Measurements from ENCODE around the gene PNPLA2. TPM values are rescaled to one million over a fixed set of nuclear protein-coding genes. Genes with fewer than 3 reads are reported as not detected.

PNPLA2 gene
- 20.0 and 27.7 TPM in 2 replicates for total RNA-seq (ENCODE audit: low replicate concordance)

DNA sequence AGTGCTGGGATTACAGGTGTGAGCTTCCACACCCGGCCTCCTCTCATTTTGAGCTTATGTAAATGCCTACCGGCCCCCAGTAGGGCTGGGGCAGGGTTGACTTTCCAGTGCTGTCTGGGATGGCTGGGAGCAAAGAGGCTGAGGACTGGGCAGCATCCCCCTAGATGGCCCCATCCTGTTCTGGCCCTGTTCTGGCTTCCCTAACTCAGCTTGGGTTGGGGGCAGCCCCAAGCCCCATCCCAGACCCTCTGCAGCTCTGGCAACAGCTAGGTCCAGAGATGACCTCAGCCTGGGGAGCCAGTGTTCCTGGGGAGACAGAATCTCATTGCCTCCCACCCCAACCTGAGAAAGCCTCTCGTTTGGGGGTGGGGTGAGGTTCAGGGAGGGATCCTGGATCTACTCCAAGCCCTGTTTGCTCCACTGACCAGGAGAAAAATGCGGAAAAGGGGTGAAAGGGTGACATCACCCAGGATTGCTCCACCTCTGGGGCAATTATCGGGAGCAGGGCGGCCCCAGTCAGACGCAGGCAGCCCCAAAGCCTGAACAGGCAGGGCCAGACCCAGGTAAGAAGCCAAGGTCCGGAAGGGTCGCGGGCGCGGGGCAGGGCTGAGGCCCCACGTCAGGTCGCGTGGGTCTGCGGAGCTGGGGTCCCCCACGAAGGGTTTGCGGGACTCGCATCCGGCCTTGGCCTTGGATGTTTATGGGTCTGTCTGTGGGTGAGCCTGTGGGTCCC is at the start of gene PNPLA2:
Gene PNPLA2 (plus strand): TSS at position 519 of the 733 bp plus-strand sequence. CDS start 805 bp downstream, outside the sequence.
- peak within 1 kb of the TSS; percentile 88 for H3K4me3 ChIP-seq (ENCODE audit: low read depth, low read length)
- peak; percentile 76 for DNase-seq (ENCODE audit: low read depth)
- TF ChIP-seq CTCF (IDR thresholded peaks at IDR 0.05; ENCODE audit: insufficient read depth, low read length): no peak

DNA sequence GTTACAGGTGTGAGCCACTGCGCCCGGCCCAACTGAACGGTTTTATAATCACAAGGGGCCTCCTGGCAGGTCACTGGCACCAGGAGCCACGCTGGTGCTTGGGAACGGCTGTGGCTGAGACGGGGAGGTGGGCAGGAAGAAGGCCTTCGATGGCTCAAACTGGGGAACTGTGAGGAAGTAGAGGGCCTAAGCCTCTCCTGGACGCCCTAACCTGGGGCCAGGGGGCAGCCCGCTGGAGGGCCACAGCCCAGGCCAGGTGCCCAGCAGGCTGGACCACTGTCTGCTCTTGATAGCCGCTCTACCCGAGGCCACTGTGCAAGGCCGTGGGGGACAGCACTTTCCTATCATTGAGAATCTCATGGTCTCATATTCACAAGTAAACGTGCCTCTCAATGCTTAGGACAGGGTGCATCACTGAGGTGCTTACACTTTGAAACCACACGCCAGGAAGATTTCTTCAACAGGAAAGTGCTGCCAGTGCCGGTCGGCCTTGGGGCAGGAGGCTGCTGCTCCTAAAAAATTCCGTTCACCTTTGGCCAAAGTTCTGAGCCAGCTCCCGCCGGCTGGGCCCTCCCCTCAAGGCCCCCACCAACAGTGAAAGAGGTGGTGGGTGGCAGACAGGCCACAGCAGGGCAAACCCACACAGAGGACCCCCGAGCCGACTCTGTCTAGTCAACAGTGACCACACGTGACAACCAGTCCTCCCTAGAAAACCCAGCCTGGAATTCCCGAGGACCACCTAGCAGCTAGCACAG is 48.6 kb upstream of the PNPLA2 start:
- TF ChIP-seq CTCF (IDR thresholded peaks at IDR 0.05; ENCODE audit: insufficient read depth, low read length): no peak
- no peak overlapping the region for H3K4me3 ChIP-seq (ENCODE audit: low read depth, low read length)
- no peak for DNase-seq (ENCODE audit: low read depth)

DNA sequence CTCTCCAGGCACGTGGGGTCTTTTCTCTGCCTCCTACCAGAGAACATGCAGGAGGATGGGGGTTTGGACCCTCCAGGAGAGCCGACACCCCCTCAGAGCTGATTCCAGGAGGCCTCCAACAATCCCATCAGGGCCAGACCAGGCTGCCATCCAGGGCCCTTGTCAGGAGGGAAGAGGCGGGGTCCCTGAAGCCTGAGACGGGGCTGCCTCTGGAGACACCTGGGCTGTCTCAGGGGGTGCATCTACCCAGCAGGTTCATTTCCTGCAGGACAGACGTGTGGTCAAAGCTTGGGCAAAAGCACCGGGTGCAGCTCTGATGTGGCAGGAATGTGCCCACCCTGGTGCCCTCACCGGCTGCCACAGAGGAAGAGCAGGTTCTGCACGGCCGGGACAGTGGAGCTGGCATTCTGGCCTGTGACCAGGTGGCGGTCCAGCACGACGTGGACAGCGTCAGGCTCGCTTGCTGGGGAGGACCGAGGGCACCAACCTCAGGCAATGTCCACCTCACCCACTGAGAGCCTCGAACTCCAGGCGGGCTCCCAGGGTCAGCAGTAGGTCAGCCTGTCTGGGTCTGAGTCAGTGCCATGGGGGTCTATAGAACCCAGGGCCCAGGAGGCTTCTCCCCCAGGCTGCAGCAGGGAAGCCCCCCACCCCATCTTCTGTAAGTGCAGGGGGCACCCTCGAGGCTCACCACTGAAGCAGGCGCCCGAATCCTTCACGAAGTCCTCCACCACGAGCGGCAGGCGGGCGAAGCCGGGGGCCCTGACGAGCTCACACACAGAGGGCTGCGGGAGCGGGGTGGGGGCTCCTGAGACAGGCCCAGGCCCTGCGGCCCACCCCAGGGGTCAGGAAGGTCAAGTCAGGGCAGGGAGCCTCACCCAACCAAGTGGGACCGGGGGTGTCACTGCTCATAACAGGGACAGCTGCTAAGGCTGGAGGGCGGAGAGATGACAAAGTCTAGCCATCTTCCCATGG is 47.8 kb upstream of the PNPLA2 start:
- TF ChIP-seq CTCF (IDR thresholded peaks at IDR 0.05; ENCODE audit: insufficient read depth, low read length): no peak
- no peak for DNase-seq (ENCODE audit: low read depth)
- no peak overlapping the region for H3K4me3 ChIP-seq (ENCODE audit: low read depth, low read length)

DNA sequence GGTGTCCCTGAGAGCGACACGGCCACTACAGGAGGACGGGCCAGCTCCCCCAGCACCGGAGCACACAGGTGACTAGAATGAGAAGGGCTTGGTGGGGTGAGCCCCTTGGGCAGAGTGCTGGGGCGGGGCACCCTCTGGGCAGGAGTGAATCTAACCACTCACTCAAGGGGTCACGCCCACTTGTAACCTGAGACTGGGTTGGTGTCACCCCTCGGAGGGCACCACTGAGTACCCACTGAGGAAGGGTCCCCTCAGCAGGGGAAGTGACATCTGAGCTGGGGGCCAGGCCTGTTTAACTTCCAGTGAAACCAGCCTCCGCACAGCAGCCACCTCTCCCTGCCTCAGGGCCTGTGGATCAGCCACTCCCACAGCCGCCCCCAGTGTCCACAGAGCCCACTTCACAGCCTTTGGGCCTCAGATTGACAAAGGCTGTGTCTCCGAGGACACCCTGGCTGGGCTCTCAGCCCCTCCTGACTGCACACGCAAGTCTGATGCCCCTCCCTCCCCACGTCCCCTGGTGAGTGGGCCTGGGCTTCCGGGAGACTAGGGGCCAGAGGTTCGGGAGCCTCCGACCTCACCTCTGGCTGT is 47.0 kb upstream of the PNPLA2 start:
- no peak for DNase-seq (ENCODE audit: low read depth)
- no peak overlapping the region for H3K4me3 ChIP-seq (ENCODE audit: low read depth, low read length)
- TF ChIP-seq CTCF (IDR thresholded peaks at IDR 0.05; ENCODE audit: insufficient read depth, low read length): no peak

GRCh38 chr11:772429-773390 is 46.0 kb upstream of the PNPLA2 start:
- no peak for DNase-seq (ENCODE audit: low read depth)
- no peak for TF ChIP-seq CTCF (IDR thresholded peaks at IDR 0.05; ENCODE audit: insufficient read depth, low read length)
- H3K4me3 ChIP-seq (ENCODE audit: low read depth, low read length): no peak overlapping the region
